SK-N-SH (cell line): ENCODE results near the gene WRAP73. TPM values are rescaled to one million over a fixed set of nuclear protein-coding genes. Genes with fewer than 3 reads are reported as not detected.

ENCODE experiments used
- CTCF ChIA-PET: fragments of 300-600, 350-600 bp; formaldehyde crosslinking; extraction: SDS; loops from one replicate; lab custom pipeline; 2021; lab: Yijun Ruan, JAX
- POLR2A ChIA-PET: fragments of 350-600 bp; sonication (Branson Sonifier 250); formaldehyde crosslinking; extraction: SDS; loops from one replicate; lab custom pipeline; 2020; ENCODE audit warnings: antibody characterized with exemption, inconsistent platforms; lab: Yijun Ruan, JAX
- DNase-seq: peaks from one replicate; pipeline ENCODE4 v3.0.0; 2012
- H2AFZ ChIP-seq: fragments of 200-600 bp; sonication (generic); 2 replicates; pipeline ENCODE4 v1.8.1; 2016; ENCODE audit warnings: antibody characterized with exemption, mild to moderate bottlenecking, low read depth
- H3F3A ChIP-seq: fragments of 200-600 bp; sonication (generic); replicated peaks from 2 replicates; pipeline ENCODE3; 2016; ENCODE audit warnings: antibody characterized with exemption, mild to moderate bottlenecking; ENCODE audit not compliant: insufficient read depth
- H3K27ac ChIP-seq, 2 experiments: fragments of 200-500 bp in 1 of 2; fragments of 200-600 bp in 1 of 2; sonication (Bioruptor generic) in 1 of 2; sonication (generic), shearing (Covaris generic) in 1 of 2; 2 replicates each; pipeline versions ENCODE4 v1.5.1 to v1.6.1; 2014 to 2016; ENCODE audit warnings: low read depth in 2 of 2, inconsistent platforms in 1 of 2, low read length in 1 of 2, mild to moderate bottlenecking in 1 of 2, mixed read lengths in 1 of 2
- H3K27me3 ChIP-seq: fragments of 200-600 bp; sonication (generic), shearing (Covaris generic); 2 replicates; pipeline ENCODE4 v1.6.1; 2016; ENCODE audit warnings: mixed run types; ENCODE audit not compliant: insufficient read depth
- H3K36me3 ChIP-seq, 2 experiments: fragments of 200-500 bp in 1 of 2; fragments of 200-600 bp in 1 of 2; sonication (Bioruptor generic) in 1 of 2; sonication (generic) in 1 of 2; replicated peaks in 1 of 2; 2 replicates each; pipeline versions ENCODE3 to v1.5.1; 2014 to 2016; ENCODE audit warnings: low read length in 1 of 2, mild to moderate bottlenecking in 1 of 2; ENCODE audit not compliant: insufficient read depth in 2 of 2, control insufficient read depth in 1 of 2
- H3K4me1 ChIP-seq, 2 experiments: fragments of 200-500 bp in 1 of 2; fragments of 200-600 bp in 1 of 2; sonication (Bioruptor generic) in 1 of 2; sonication (generic), shearing (Covaris generic) in 1 of 2; 2 replicates each; pipeline versions ENCODE4 v1.5.1 to v1.6.1; 2014 to 2016; ENCODE audit warnings: low read depth in 1 of 2, low read length in 1 of 2, mixed run types in 1 of 2; ENCODE audit not compliant: insufficient read depth in 2 of 2, control insufficient read depth in 1 of 2
- H3K4me2 ChIP-seq: fragments of 200-600 bp; sonication (generic), shearing (Covaris generic); 2 replicates; pipeline ENCODE4 v1.6.1; 2017; ENCODE audit warnings: mixed run types
- H3K4me3 ChIP-seq, 2 experiments: fragments of 200-500 bp in 1 of 2; fragments of 200-600 bp in 1 of 2; sonication (Bioruptor generic) in 1 of 2; sonication (generic), shearing (Covaris generic) in 1 of 2; 2 replicates each; pipeline versions ENCODE4 v1.5.1 to v1.8.1; 2014 to 2016; ENCODE audit warnings: low read depth in 2 of 2, inconsistent platforms in 1 of 2, low read length in 1 of 2, mild to moderate bottlenecking in 1 of 2, mixed read lengths in 1 of 2, moderate library complexity in 1 of 2
- H3K79me2 ChIP-seq: fragments of 200-600 bp; sonication (generic); 2 replicates; pipeline ENCODE4 v1.8.1; 2017; ENCODE audit warnings: mild to moderate bottlenecking; ENCODE audit not compliant: insufficient read depth
- H3K9ac ChIP-seq: fragments of 200-600 bp; sonication (generic); 2 replicates; pipeline ENCODE4 v1.6.1; 2017; ENCODE audit warnings: mixed run types
- H3K9me2 ChIP-seq: fragments of 200-600 bp; sonication (generic); 2 replicates; pipeline ENCODE4 v1.6.1; 2017; ENCODE audit warnings: mixed run types
- H3K9me3 ChIP-seq: fragments of 200-600 bp; sonication (generic); 2 replicates; pipeline ENCODE4 v1.6.1; 2017; ENCODE audit warnings: mixed run types, mild to moderate bottlenecking, moderate library complexity
- H4K20me1 ChIP-seq: fragments of 200-600 bp; sonication (generic); 2 replicates; pipeline ENCODE4 v1.6.1; 2017; ENCODE audit warnings: mild to moderate bottlenecking, mixed run types; ENCODE audit not compliant: insufficient read depth
- CTCF ChIP-seq: fragments of 200-600 bp; sonication (generic); IDR thresholded peaks from 2 replicates; pipeline ENCODE4 v1.6.1; 2017; ENCODE audit warnings: antibody characterized with exemption, mild to moderate bottlenecking, moderate library complexity
- ELF1 ChIP-seq: IDR thresholded peaks from 2 replicates; pipeline ENCODE4 v1.4.0; 2012
- EZH2phosphoT487 ChIP-seq: fragments of 200-600 bp; sonication (generic); IDR thresholded peaks from 2 replicates; pipeline ENCODE4 v1.6.1; 2017; ENCODE audit warnings: low read depth, mixed run types, mild to moderate bottlenecking, antibody characterized with exemption, moderate library complexity, borderline replicate concordance
- FOXM1 ChIP-seq: IDR thresholded peaks from 2 replicates; pipeline ENCODE4 v1.4.0; 2012; ENCODE audit warnings: low read depth, mild to moderate bottlenecking
- GABPA ChIP-seq: IDR thresholded peaks from 2 replicates; pipeline ENCODE4 v1.4.0; 2012; ENCODE audit warnings: low read depth, mild to moderate bottlenecking
- IRF3 ChIP-seq: fragments of 150-350 bp; IDR thresholded peaks from 2 replicates; pipeline ENCODE4 v1.6.1; 2016; ENCODE audit warnings: mild to moderate bottlenecking, low read depth, low read length
- JUND ChIP-seq: IDR thresholded peaks from 2 replicates; pipeline ENCODE4 v1.4.0; 2012
- MAX ChIP-seq: IDR thresholded peaks from 2 replicates; pipeline ENCODE4 v1.4.0; 2012; ENCODE audit warnings: low read depth
- MEF2A ChIP-seq: IDR thresholded peaks from 2 replicates; pipeline ENCODE4 v1.4.0; 2012; ENCODE audit warnings: low read depth, borderline replicate concordance
- MXI1 ChIP-seq: IDR thresholded peaks from 2 replicates; pipeline ENCODE4 v1.6.1; 2012; ENCODE audit warnings: mild to moderate bottlenecking, low read depth, low read length, improper control_type of control experiment
- RAD21 ChIP-seq: IDR thresholded peaks from 2 replicates; pipeline ENCODE4 v1.6.1; 2012; ENCODE audit warnings: mild to moderate bottlenecking, low read length
- RCOR1 ChIP-seq: fragments of 150-350 bp; IDR thresholded peaks from 2 replicates; pipeline ENCODE4 v1.6.1; 2017; ENCODE audit warnings: antibody characterized with exemption, low read length
- REST ChIP-seq: IDR thresholded peaks from 2 replicates; pipeline ENCODE4 v1.6.1; 2012; ENCODE audit warnings: mild to moderate bottlenecking, low read depth, low read length, moderate library complexity
- RFX5 ChIP-seq: IDR thresholded peaks from 2 replicates; pipeline ENCODE4 v1.6.1; 2012; ENCODE audit warnings: mild to moderate bottlenecking, improper control_type of control experiment, low read length
- RXRA ChIP-seq: IDR thresholded peaks from 2 replicates; pipeline ENCODE4 v1.4.0; 2012; ENCODE audit warnings: low read depth, mild to moderate bottlenecking, borderline replicate concordance
- SMC3 ChIP-seq: IDR thresholded peaks from 2 replicates; pipeline ENCODE4 v1.6.1; 2012; ENCODE audit warnings: low read depth, low read length, improper control_type of control experiment
- TCF12 ChIP-seq: IDR thresholded peaks from 2 replicates; pipeline ENCODE4 v1.4.0; 2012
- USF1 ChIP-seq: IDR thresholded peaks from 2 replicates; pipeline ENCODE4 v1.4.0; 2012; ENCODE audit warnings: low read depth, borderline replicate concordance
- USF2 ChIP-seq: fragments of 150-350 bp; IDR thresholded peaks from 2 replicates; pipeline ENCODE4 v1.6.1; 2017; ENCODE audit warnings: antibody characterized with exemption, low read length, low read depth, borderline replicate concordance
- YY1 ChIP-seq: IDR thresholded peaks from 2 replicates; pipeline ENCODE4 v1.4.0; 2012; ENCODE audit warnings: low read depth, mild to moderate bottlenecking
- WGBS: methylation state at CpG from one replicate; pipeline ENCODE4 v1.1.6; 2017; ENCODE audit warnings: low lambda C conversion rate; 5-methylcytosine and 5-hydroxymethylcytosine counted together
- polyA plus RNA-seq, 3 experiments: library from polyadenylated mRNA; depleted of rRNA; stranded (reverse); fragments of >200 nt; gene quantifications; 2 replicates each; pipeline ENCODE4 v1.2.3, GENCODE V29; 2012

The WRAP73 gene
- polyA plus RNA-seq, 1 of the 3 experiments (the other 2 are of a cell fraction) = 61.9 TPM

GRCh38 chr1:3641816-3642215 lies 8.1 kb downstream of the WRAP73 start:
- Histone ChIP-seq H3K9ac (no peak overlapping the region), H3K4me1 (no peaks in the 10 kb centered on the region), H3K9me2 (no peaks in the 10 kb centered on the region), H4K20me1 (no peaks in the 10 kb centered on the region)
- TF ChIP-seq CTCF (no peak), MXI1 (no peak), RCOR1 (no peak), ELF1 (no peak), USF2 (no peak), RFX5 (no peak), YY1 (no peak), IRF3 (no peak), EZH2phosphoT487 (no peak), MEF2A (no peak), USF1 (no peak), MAX (no peak), FOXM1 (no peak), RAD21 (no peak), JUND (no peak), REST (no peak), TCF12 (no peak), GABPA (no peak), SMC3 (no peak), RXRA (no peak)
- TF ChIP-seq, all 33 proteins: peak for 0
- Histone ChIP-seq H3K27me3 (no peaks in the 10 kb centered on the region), H3K36me3 (peaks cover 5 to 74% of the 10 kb centered on the region in 2 experiments), H3K9me3 (no peaks in the 10 kb centered on the region), H3K27ac (no peak overlapping the region), H3K4me3 (no peak overlapping the region), H2AFZ (no peak overlapping the region), H3K4me2 (no peak overlapping the region), H3F3A (no peaks in the 10 kb centered on the region), H3K79me2 (no peaks in the 10 kb centered on the region)
- DNase-seq = no peak
- CTCF ChIA-PET = interaction anchor here (1.0 kb wide), 1 partner anchor 30 kb away, joined by 3 read pairs; no protein-coding TSS in a partner anchor
- POLR2A ChIA-PET = no interaction called here
- WGBS = 95% methylated on average over 11 of the region's 11 CpGs
